ENCODE results near the gene RGS19.
"Not testable (repeated sequence)": the region's sequence is repeated elsewhere in the genome, so short reads cannot be mapped to it uniquely, and the experiment has no call there.

Gene RGS19, protein sequence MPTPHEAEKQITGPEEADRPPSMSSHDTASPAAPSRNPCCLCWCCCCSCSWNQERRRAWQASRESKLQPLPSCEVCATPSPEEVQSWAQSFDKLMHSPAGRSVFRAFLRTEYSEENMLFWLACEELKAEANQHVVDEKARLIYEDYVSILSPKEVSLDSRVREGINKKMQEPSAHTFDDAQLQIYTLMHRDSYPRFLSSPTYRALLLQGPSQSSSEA

DNA sequence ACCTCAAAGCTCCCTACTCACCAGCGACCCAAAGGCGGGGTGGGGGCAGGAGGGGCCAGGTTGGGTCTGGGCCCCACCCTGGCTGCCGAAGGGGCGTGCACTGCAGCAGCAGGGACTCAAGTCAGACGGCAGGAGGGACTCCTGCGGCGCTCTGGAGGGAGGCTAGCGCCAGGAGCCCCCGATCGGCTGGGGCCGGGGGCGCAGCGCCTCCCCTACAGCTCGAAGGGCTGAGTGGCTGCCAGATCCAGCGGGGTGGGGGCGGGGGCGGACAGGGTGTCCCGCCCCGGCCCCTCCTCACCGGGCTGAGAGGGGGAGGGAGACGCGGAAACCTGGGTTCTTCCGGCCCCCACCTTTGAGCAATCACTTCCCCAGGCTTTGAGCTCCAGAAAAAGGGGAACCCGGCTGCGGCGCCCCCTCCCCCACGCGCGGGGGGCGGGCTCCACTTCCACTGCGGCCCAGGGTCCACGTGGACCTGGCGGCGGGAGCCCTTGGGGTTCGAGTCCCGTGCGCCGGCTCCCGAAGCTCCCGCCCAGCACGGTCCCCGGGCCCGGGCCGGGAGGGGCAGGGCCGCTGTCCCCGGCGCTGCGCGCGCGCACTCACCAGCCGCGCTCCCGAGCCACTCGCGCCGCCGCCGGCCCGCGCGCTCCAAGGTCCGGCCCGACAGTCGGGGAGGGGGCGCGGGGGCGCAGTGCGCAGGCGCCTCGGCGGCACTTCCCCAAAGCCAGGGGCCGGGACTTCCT lies at the start of gene RGS19:
Gene RGS19, minus strand, starts transcription at position 246 of the 740 bp plus-strand sequence. CDS start 2,632 bp downstream, outside the sequence.
- DNase-seq (ENCODE audit: low read depth in 2 of 2), result peak in 1 of 2 donors; percentile 49

GRCh38 chr20:64123517-64123916 lies 44.2 kb upstream of the RGS19 start:
- not testable (repeated sequence) for DNase-seq (ENCODE audit: low read depth in 2 of 2)

- DNase-seq (ENCODE audit: low read depth in 2 of 2), result not testable (repeated sequence)
Measured at GRCh38 chr20:64122927-64123326, 43.6 kb upstream of the RGS19 start.

DNA sequence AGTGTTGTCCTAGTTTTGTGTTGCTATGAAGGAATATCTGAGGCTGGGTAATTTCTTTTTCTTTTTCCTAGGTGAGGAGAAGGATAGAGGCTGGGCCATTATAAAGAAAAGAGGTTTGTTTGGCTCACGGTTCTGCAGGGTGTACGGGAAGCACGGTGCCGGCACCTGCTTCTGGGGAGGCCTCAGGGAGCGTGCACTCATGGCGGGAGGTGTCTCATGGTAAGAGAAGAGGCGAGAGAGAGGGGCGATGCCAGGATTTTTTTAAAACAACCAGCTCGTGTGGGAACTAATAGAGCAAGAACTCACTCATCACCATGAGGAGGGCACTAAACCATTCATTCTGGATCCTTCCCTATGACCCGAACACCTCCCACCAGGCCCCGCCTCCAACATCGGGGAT lies 42.3 kb upstream of the RGS19 start:
- DNase-seq (ENCODE audit: low read depth in 2 of 2), result no peak

GRCh38 chr20:64119681-64120341 lies 40.5 kb upstream of the RGS19 start:
- DNase-seq (ENCODE audit: low read depth in 2 of 2), result no peak

DNA sequence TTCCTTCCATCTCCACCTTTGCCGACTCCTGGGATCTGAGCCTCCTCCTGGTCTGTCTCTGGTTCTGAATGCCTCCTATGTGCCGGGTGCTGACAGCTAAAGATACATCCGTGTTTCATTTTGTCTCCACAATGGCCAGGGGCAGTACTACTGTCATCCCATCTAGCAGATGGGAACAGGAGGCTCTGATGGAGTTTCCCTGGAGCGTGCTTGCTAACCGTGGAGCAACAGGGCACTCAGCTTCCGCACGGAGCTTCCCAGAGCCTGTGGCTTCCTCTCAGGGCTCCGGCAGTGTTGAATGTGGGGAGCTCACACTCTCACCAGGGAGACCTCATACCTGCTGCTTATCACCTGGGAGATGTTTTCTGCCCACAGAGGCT lies 40.0 kb upstream of the RGS19 start:
- DNase-seq (ENCODE audit: low read depth in 2 of 2), result no peak

GRCh38 chr20:64117432-64117777 lies 38.1 kb upstream of the RGS19 start:
- DNase-seq (ENCODE audit: low read depth in 2 of 2), result not testable (repeated sequence)

GRCh38 chr20:64116541-64117431 lies 37.5 kb upstream of the RGS19 start:
- DNase-seq (ENCODE audit: low read depth in 2 of 2), result no peak

- DNase-seq (ENCODE audit: low read depth in 2 of 2), result no peak
Measured at GRCh38 chr20:64116016-64116415, 36.7 kb upstream of the RGS19 start.

DNA sequence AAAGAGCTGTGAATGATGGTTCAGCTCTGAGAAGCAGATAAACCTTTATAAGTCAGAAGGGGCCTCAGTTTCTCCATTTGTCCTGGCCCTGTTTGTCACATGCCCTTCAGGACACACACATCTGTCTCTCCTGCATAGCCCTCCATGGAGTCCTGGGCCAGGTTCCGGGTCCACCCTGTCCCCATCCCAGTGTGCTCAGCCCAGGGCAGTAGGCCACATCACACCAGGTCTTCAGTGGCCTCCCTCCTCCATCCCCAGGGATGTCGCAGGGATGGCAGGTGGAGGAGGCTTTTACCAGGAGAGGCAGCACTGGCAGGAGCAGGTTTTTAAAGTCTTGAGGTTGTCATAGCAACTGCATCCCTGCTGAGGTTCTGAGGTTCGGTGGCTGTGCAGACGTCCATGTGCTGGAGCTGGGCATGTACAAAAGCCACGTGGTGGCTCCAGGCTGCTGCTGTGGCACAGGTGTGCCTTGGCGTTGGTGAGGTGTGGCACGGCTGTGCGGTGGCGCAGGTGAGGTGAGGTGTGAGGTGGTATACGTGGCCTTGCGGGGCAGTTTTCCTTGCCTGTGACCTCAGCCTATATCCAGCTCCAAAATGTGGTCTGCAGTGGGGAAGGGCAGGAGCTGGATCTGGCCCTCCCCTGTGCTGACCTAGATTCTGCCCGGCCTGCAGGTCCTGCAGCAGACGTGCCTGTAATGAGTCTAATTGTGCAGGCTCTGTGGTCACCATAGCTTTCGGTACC lies 36.0 kb upstream of the RGS19 start:
- no peak for DNase-seq (ENCODE audit: low read depth in 2 of 2)

DNA sequence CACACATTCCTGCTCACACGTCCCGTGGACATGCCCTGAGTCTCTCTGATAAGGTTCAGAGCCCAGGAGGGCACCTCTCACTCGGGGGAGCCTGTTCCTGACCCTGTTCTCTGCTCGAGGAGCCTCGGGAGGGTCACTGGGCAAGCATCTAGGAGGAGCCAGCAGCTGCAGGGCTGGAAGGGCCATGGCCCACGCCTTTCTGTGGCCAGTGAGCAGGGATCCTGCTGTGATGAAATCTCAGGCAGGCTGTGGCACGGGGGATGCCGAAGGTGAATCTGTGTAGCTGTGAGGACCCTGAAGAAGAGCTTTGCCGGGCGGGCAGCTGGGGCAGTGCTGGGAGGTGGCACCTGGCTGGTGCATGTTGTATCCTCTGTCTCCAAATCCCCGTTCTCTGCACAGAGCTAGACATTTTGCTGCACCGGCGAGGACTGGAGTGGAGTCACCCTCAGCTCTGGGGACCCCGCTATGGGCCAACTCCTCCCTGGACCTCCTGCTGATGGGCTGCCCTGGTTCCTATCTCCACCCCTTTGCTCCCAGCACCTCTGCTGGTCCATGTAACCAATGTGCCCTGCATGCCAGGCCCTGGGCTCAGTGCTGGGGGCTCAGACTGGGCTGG lies 35.1 kb upstream of the RGS19 start:
- no peak for DNase-seq (ENCODE audit: low read depth in 2 of 2)

DNA sequence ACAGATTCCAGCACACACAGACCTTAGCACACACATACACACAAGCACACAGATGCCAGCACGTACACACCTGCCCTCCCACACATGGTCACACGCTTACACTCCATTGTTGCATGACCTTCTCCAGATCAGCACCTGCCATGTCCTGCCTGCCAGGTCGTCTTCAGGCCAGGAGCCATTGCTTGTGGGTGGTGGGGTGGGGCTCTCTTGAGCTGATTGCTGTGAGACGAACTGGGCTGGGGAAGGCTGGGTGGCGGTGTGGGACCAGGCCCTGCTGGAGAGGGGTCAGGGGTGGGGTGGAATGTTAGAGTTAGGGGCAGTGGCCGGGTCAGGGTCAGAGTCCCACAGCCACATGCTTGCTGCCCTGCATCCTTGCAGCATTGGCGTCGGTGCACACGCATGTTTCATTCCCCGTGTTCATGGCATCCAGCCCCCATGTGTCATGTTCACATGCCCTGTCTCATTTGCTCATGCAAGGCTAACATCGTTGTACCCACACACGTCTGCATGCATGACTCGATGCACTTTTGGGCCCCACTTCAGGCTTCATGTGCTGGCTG lies 34.6 kb upstream of the RGS19 start:
- no peak for DNase-seq (ENCODE audit: low read depth in 2 of 2)

DNA sequence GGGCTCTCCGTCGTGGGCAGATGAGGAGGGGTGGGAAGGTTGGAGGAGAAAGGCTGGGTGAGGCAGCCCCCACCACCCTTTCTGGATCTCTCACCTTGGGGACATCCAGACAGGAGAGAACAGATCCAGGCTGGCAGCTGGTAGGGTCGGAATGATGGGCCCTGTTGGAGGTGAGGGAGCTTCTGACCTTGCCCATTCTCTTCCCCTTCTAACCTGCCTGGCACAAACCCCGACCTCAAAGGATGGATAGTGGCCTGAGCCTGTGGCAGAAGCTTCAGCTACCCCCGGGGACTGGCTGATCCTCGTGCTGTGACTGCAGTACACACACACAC lies 34.1 kb upstream of the RGS19 start:
- DNase-seq (ENCODE audit: low read depth in 2 of 2), result no peak

- no peak for DNase-seq (ENCODE audit: low read depth in 2 of 2)
Measured at GRCh38 chr20:64112691-64113443, 33.5 kb upstream of the RGS19 start.

DNA sequence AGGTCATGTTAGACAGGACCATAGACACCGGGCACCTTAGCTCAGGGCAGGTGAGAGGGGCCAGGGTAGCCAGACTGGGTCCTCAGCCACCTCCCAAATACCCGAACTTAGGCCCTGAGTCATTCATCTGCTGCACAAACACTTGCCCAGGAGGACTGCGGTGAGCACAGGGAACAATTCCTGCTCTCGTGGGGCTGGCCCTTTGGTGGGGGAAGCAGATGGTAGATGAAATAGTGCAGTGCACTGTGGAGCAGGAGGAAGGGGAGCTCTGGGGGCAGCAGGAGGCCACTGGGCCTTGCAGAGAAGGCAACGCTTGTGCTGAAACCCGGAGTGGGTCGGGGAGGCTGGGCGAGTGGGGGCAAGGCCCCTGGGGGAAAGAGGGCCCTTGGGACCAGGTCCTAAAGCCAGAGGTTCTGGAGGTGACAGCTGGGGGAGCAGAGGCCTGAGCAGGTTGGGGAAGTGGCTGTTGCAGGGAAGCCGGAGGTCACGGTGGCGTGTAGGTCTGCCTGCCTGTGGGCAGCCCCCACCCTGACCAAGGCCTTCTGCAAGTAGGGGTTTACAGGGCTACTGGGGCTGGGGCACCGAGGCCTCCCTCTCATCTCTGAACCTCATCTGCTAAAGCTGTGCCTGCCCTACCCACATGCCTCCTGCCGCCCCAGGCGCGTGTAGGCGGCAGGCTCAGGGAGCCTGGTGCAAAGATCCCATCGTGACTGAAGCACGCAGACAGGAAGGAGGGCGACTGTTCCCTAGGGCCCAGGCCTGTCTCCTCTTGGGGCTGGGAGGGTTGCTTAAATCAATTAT lies 32.7 kb upstream of the RGS19 start:
- no peak for DNase-seq (ENCODE audit: low read depth in 2 of 2)

GRCh38 chr20:64110411-64111068 lies 31.2 kb upstream of the RGS19 start:
- DNase-seq (ENCODE audit: low read depth in 2 of 2), result no peak

DNA sequence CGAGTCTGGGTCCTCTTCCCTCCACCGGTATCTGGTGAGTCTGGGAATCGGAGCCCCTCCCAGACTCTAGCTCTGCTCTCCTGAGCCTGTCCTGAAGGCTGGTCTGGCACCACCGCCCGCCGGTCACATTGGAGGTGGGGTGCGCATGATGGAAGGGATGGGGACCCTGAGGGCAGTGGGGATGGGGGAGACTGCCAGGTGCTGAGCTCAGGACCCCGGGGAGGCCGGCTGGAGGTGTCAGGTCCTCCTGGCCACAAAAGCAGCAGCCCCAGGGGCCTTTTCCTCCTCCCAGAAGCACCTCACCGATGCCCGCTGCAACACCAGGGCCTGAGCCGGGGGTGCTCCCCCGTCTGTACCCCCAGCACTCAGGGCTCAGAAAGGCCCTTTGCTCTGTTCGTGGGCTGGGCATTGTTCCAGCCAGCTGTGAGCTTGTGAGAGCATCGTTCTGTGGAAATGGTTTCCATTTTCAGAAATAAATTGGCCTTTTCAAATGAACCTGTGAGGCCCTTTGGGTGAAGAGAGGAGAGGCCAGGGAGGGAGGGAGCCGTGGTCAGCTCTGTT lies 30.6 kb upstream of the RGS19 start:
- DNase-seq (ENCODE audit: low read depth in 2 of 2), result no peak

Data from stimulated activated CD4-positive, alpha-beta T cell treated with anti-CD3 and anti-CD28 coated beads, Interleukin-15, amount 100 ng/mL, for 48 hours (primary cell).